ENCODE results near the gene HIVEP1.

- TF ChIP-seq CTCF (IDR thresholded peaks at IDR 0.05; ENCODE audit: low read depth, low read length) (no peak), EZH2phosphoT487 (IDR thresholded peaks at IDR 0.05; ENCODE audit: low read depth) (no peak)
These were observed 35.6 kb upstream of the HIVEP1 start for GRCh38 chr6:11976489-11976888.
